DND-41 (cell line): ENCODE data around the gene MEFV.

Experiments used
- ATAC-seq: fragments of 200-7000 bp; cut with Tn5 transposase; 3 replicates; pipeline ENCODE4 v1.9.1; 2021; ENCODE audit warnings: low read depth; ENCODE audit not compliant: insufficient read depth
- DNase-seq: peaks from one replicate; pipeline ENCODE4 v3.0.0-alpha.2; 2020
- H2AFZ ChIP-seq: 2 replicates; pipeline ENCODE4 v1.6.0; 2012; ENCODE audit warnings: low read depth, low read length
- H3K27ac ChIP-seq: 2 replicates; pipeline ENCODE4 v1.5.1; 2012; ENCODE audit warnings: low read length, inconsistent platforms
- H3K27me3 ChIP-seq: fragments of 200-600 bp; sonication (generic); 2 replicates; pipeline ENCODE4 v1.6.0; 2012; ENCODE audit warnings: low read length, mild to moderate bottlenecking, inconsistent platforms; ENCODE audit not compliant: insufficient read depth, poor library complexity
- H3K36me3 ChIP-seq: 2 replicates; pipeline ENCODE4 v1.5.1; 2012; ENCODE audit warnings: low read length, inconsistent platforms; ENCODE audit not compliant: insufficient read depth
- H3K4me1 ChIP-seq: 2 replicates; pipeline ENCODE4 v1.5.1; 2012; ENCODE audit warnings: mild to moderate bottlenecking, low read length; ENCODE audit not compliant: insufficient read depth
- H3K4me2 ChIP-seq: 2 replicates; pipeline ENCODE4 v1.6.0; 2012; ENCODE audit warnings: mild to moderate bottlenecking, moderate library complexity, low read length, inconsistent platforms; ENCODE audit not compliant: insufficient read depth
- H3K4me3 ChIP-seq, 2 experiments: fragments of 200-600 bp in 1 of 2; shearing (Covaris generic) in 1 of 2; 2 replicates each; pipeline ENCODE4 v1.5.1; 2012 to 2016; ENCODE audit warnings: inconsistent platforms in 2 of 2, low read length in 2 of 2, mild to moderate bottlenecking in 2 of 2, low read depth in 1 of 2, moderate library complexity in 1 of 2
- H3K79me2 ChIP-seq: 2 replicates; pipeline ENCODE4 v1.6.0; 2012; ENCODE audit warnings: low read length, inconsistent platforms; ENCODE audit not compliant: insufficient read depth
- H3K9ac ChIP-seq: 2 replicates; pipeline ENCODE4 v1.6.0; 2012; ENCODE audit warnings: low read depth, mild to moderate bottlenecking, inconsistent platforms, low read length, moderate library complexity
- H3K9me3 ChIP-seq: 2 replicates; pipeline ENCODE4 v1.5.1; 2012; ENCODE audit warnings: low read length, moderate library complexity, mild to moderate bottlenecking, inconsistent platforms; ENCODE audit not compliant: insufficient read depth, severe bottlenecking
- H4K20me1 ChIP-seq: 2 replicates; pipeline ENCODE4 v1.6.0; 2012; ENCODE audit warnings: low read length; ENCODE audit not compliant: insufficient read depth
- CTCF ChIP-seq: IDR thresholded peaks from 2 replicates; pipeline ENCODE4 v1.5.1; 2012; ENCODE audit warnings: borderline replicate concordance, low read length, moderate library complexity, mild to moderate bottlenecking; ENCODE audit not compliant: poor library complexity, severe bottlenecking; ENCODE audit errors: extremely low read depth
- EZH2 ChIP-seq: IDR thresholded peaks from 3 replicates; pipeline ENCODE4 v1.6.1; 2012; ENCODE audit warnings: borderline replicate concordance, low read depth, mild to moderate bottlenecking, moderate library complexity, low read length, inconsistent platforms; ENCODE audit not compliant: severe bottlenecking

MEFV gene

GRCh38 chr16:3305109-3306068, 49.0 kb upstream of the MEFV start, which contains the start of the genes TIGD7 and ZNF75A:
Gene TIGD7, minus strand, starts transcription at chr16:3305430. Its CDS starts 4,816 bp downstream, at chr16:3300614.
Gene ZNF75A, plus strand, starts transcription at chr16:3305497. Its CDS starts 2,932 bp downstream, at chr16:3308429.
- ATAC-seq (peak; percentile 88), DNase-seq (peak; percentile 62)
- Histone ChIP-seq H3K9me3 (no peaks in the 10 kb centered on the region), H3K79me2 (peaks cover 8% of the 10 kb centered on the region; the same call in 1 of the 2 replicates), H3K4me2 (peak within 1 kb of the TSS; percentile 63), H3K27ac (peak within 1 kb of the TSS; percentile 69), H2AFZ (peak within 1 kb of the TSS; percentile 66), H4K20me1 (no peaks in the 10 kb centered on the region), H3K36me3 (0 out of 2 replicates have a peak, but pooled peaks cover 5% of the 10 kb centered on the region), H3K4me1 (peaks cover 22% of the 10 kb centered on the region), H3K27me3 (no peaks in the 10 kb centered on the region), H3K4me3 (peak within 1 kb of the TSS; percentile 2 to 65; a peak in 3 of 4 replicates), H3K9ac (peak within 1 kb of the TSS; percentile 63)
- no peak for TF ChIP-seq EZH2
- TF ChIP-seq CTCF = no peak

- DNase-seq (no peak), ATAC-seq (no peak)
- Histone ChIP-seq H3K36me3 (peaks cover 9% of the 10 kb centered on the region; the same call in 1 of the 2 replicates), H3K9me3 (no peaks in the 10 kb centered on the region), H3K4me3 (no peak overlapping the region), H3K9ac (no peak overlapping the region), H3K27me3 (no peaks in the 10 kb centered on the region), H3K4me2 (peak overlapping the region; percentile 63), H3K79me2 (peaks cover 8% of the 10 kb centered on the region; the same call in 1 of the 2 replicates), H3K4me1 (peaks cover 22% of the 10 kb centered on the region), H2AFZ (no peak overlapping the region), H4K20me1 (no peaks in the 10 kb centered on the region), H3K27ac (no peak overlapping the region)
- TF ChIP-seq EZH2 (no peak), CTCF (no peak)
Observed at GRCh38 chr16:3304370-3304769, 47.9 kb upstream of the MEFV start.

- ATAC-seq (no peak), DNase-seq (no peak)
- Histone ChIP-seq H3K36me3 (peaks cover 33% of the 10 kb centered on the region), H3K4me1 (0 out of 2 replicates have a peak, but pooled peaks cover under 1% of the 10 kb centered on the region), H3K9ac (no peak overlapping the region), H3K27ac (no peak overlapping the region), H3K79me2 (peaks cover 29% of the 10 kb centered on the region), H3K9me3 (no peaks in the 10 kb centered on the region), H2AFZ (no peak overlapping the region), H3K4me3 (no peak overlapping the region), H3K4me2 (no peak overlapping the region), H4K20me1 (peaks cover 22% of the 10 kb centered on the region; the same call in 1 of the 2 replicates), H3K27me3 (no peaks in the 10 kb centered on the region)
- TF ChIP-seq CTCF (no peak), EZH2 (no peak)
Observed at GRCh38 chr16:3295783-3296182, 39.4 kb upstream of the MEFV start.
